T-helper 1 cell treated with Interleukin-12 subunit alpha and Interleukin-12 subunit beta and Interleukin-4 antibody, amounts not matched to agents 30 ng/mL and 1 ng/mL, for 36 hours (primary cell): ENCODE data around the gene NCOA7. TPM values are rescaled to one million over a fixed set of nuclear protein-coding genes. Genes with fewer than 3 reads are reported as not detected.

Source experiments
- intact Hi-C: fragments of 100-400 bp; cut with micrococcal nuclease; formaldehyde crosslinking; loops from one replicate; pipeline ENCODE4 v1.15.1; 2024
- total RNA-seq: library from RNA; stranded (reverse); gene quantifications from 2 replicates; pipeline ENCODE4 v1.2.3, GENCODE V29; 2022

NCOA7 gene
- total RNA-seq, 1 donor from 2014 or later, result 51.3 TPM

DNA sequence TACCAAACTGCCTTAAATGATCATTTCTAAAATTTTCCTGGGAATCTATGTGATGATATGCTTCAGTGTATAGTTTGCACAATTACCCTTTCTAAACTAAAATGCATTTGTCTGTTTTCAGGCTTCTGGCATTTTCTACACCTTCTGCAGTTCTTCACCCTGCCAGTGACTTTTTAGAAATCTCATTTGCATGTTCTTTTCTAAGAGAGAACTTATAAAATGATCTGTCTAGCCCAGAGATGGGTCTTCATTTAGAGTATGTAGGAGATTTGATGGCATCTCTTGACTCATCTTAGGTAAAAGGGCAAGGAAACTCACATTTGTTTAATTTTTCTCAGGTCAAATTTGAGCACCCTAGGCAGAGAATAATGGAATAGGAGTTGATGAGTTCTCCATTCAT lies 17.8 kb downstream of the NCOA7 start:
- intact Hi-C loops, result no loop called here

DNA sequence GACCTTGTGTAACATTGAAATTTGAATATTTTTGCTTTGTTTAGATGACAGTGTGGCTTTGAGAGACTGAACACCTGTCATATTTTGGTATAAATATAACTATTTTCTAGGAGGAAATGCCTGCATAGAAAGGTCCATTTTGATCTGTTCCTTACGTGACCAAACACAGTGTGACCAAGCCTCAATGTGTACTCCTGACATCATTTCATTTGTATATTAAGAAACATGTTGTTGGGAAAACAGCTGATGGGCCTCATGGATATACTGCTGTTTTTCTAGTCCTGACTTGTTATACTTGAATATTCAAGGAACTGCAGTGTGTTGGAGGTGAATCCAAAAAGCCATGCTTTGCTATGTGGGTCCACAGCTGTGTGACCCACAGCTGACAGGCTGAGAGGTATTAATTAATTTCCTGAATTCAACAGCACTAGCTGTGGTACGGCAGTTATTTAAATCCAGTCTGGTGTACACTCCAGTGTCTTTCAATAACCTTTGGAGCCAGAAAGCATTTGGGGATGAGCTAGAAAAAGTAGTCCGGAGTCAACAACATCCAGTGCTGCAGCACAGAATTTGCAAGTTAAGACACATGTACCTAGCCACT lies 18.9 kb downstream of the NCOA7 start:
- intact Hi-C loops, result no loop called here

DNA sequence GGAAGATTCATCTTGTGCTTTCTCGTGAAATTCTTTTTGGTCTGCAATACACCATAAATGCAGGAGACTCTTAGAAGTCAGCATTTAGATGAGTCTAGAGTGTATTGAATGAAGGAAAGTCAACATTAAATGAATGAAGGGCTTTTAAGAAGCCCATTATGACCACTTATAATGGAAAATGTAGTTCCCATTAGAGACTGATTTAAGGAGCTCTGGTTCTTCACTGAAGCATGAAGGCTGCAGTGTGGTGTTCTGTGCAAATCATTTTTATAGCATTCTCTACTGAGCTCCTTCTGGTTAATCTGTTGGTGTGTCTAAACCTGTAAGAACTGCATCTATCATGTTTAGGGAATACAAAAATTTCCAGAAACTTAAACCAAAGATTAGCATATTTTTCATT lies 19.7 kb downstream of the NCOA7 start:
- intact Hi-C loops, result no loop called here

DNA sequence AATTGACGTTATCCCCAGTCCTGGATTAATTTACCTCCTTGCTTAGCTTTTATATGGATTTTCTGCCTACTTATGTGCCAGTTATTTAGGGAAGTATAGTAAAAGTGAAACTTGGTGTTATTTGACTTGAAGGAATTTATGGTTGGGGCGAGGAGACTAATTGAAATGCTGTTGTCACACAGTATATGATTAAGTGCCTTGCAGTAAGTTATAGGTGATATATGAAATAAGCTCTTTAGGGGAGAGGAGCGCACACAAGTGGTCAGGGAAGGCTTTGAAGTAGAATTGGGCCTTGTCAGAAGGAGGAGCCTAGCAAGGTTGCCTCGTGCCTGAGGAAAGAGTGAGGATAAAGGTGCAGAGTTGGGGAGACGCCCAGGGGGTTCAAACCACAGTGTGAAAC lies 20.5 kb downstream of the NCOA7 start:
- intact Hi-C loops, result no loop called here

DNA sequence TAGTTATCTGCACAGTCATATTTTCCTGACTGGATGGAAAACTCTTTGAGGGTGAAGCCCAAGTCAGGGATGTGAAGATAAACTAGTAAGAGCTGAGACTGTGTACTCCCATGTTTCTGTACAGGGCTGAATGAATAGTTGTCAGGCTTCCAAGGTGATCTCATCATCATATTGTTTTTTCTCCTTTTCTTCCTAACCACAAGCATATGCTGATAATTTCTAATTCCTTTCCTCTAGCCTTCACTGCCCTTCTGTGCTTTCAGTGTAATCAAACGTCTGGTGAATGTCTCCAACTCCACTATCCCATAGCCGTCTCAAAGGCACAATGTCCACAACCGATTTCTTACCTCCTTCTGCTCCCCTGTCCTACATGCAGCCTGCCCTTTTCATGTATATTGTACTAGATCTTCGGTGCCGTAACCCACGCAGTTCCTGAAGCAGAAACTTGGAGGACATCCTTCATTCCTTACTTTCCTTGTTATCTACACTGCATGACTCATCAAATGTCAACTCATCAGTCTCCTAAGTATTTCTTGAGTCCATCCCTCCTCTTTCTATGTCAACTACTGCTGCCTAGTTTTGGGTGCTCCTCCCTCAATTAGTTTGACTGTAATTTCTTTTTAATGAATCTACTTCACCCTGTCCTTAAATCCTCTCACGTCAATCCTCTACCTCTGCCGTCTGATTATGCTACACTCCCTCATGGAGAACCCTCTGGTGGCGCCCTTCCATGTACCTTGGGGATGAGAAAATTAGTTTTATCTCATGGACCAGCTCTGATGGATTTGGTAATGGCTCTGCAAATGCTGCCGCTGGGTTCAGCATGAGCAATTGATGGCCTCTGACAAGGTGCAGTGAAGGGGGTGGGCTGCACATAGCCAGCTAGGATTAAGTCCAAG lies 21.9 kb downstream of the NCOA7 start:
- intact Hi-C loops, result no loop called here

DNA sequence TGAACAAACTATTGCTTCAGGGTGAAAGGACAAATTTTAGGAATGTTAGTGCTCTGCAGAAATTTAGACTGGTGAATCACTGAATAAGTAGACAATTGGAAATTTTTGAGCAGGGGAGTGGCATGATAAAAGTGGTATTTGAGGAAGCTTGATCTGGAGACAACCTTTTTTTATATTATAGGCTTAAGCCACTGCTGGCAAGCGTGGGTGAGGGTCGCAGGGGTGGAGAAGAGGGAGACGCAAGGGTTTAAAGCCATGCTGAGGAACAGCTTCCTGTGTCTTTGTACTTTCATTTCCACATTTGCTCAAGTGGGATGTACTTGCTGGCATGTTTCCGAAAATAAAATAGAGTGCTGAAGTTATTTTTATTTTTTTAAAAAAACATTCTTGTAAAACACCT lies 23.7 kb downstream of the NCOA7 start:
- intact Hi-C loops, result no loop called here

DNA sequence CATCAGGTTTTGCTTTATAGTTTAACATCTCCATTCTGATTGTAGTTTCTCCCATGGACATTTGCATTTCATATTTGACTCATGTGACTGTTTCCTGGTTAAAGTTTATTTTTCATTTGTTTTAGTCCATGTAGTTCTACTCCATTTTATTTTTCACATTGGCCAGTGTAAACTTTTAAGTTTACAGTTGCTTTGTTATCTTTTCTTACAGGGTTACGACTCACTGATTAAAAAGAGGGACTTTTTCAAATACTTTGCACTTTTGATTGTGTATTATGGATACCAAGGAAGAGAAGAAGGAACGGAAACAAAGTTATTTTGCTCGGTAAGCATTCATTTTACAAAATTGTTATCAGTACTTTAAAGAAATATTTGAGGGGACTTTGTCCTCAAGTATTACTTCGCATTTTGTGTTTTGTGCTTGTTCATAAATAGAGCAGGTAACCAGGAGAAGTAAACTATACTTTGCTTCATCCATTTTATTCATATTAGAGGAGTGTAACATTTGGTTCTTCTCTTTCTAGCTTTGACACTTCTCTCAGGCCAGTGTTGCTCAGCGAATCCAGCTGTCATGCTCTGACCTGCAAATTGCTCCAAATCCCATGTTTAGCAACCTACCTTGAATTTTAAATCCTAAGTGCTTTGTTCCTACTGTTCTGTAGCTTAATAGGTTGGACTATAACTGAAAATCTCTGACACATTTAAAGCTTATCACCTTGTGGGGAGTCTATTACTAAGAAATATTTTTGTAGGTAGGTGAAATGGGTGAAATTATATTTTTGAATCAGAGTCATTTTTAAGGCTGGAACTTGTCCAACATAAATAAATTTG lies 24.5 kb downstream of the NCOA7 start:
- intact Hi-C loops, result no loop called here

DNA sequence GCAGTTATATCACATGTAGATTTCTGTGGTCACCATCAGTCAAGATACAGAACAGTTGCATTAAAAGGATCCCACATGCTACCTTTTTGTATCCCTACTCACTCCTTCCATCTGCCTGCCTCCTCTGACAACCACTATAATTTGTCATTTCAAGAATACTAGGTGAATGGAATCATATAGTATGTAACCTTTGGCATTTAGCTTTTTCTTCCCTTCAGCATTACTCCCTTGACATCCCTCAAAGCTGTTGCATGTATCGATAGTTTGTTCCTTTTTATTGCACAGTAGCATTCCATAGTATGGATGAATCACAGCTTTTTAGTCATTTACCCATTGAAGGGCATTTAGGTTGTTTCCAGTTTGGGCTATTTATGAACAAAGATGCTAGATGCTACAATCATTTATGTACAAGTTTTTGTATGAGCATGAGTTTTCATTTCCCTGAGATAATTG lies 26.1 kb downstream of the NCOA7 start:
- intact Hi-C loops, result loop anchor here (1.0 kb wide), 1 partner anchor 10 kb away; no protein-coding TSS in a partner anchor

DNA sequence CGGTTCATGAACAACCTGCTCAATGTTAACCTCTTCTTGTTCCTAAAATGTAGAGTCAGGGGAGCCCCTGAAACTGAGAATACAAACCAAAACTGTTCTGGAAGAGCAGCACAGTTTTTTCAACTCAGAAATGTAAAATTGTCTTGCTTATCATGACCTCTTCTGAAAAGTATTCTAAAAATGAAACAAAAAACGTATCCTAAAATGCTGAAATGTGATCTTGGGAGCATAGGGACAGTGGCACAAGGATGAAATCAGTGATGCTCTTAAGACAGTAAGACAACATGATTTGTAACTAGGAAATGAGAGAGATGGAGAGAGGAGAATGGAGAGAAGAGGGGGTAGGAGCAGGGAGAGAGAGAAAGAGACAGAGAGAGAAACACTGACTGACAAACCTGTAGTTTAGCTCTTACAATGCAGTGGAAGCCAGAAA lies 27.5 kb downstream of the NCOA7 start:
- intact Hi-C loops, result no loop called here

DNA sequence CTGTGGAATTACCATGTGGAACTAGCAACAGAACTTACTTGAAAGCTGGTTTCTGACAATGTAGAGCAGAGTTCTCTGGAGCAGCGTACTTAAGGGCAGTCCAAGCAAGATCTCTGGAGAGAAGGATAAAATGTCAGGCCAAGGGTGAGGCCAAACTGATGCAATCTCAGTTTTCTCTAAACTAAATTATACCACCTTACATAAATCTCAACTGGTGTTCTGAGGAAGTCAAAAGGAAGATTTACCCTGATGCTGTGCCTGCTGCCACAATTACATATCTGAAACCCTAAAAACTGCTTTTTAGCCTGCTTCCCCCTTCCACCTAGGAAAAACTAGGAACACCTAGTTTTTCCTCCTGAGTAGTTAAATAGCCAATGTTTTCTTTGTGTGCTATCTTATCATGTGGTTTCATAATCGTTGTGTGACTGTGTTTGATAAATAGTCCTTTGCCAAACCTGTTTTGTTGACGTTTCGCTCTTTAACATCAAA lies 28.1 kb downstream of the NCOA7 start:
- intact Hi-C loops, result no loop called here

DNA sequence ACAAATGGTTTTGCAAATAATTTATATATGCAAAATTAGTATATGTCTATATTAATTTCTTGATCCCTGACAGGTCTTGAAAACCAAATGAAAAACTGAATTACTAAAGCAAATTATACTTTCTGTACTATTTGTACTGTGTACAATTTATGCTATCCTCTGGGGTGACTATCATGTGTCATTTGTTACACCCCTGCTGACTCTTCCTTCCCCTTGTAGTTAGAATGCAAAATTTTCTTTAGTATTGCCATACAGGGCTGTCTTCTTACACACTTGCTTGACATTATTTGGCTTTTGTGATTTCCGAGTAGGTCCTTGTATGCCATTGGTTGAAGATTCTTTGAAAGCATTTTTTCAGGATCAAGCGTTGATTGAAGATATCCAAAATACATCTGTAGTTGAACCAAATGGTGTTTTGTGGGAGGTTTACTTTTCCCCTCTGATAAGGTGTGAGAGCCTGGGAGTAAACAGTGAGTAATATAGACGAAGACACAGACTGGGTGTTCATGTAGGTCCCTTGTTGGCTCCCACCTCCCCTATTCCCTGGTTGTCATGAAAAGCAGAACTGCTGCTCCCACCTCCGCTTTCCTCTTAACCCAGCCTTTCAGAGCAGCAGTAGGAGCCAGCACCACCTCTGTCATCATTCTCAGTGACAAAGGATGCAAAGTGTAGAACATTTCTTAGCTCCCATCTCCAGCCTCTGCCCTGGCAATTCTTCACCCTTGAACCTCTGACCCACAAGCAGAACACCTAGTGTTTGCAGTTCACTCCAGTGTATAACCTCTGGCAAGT lies 29.0 kb downstream of the NCOA7 start:
- intact Hi-C loops, result no loop called here

DNA sequence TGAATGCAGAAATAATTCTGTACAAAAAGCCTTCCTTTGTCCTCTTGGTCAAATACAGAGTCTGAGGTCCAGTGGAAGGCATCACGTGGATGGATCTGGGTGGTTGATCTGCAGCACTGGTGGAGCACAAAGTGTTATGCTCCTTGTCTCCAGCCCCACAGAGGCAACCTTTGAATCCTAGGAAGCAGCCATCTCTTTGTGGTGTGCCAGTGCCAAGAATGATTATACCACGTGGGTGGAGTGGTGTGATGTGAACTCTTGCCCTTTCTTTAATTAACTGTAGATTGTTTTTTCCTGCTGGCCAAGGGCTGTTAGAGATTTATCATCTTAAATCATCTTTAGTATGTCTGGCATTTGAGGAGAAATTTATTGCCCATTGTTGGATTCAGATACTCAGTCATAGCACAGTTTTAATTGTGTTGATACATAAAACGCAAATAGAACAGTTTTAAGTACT lies 31.1 kb downstream of the NCOA7 start:
- intact Hi-C loops, result no loop called here

DNA sequence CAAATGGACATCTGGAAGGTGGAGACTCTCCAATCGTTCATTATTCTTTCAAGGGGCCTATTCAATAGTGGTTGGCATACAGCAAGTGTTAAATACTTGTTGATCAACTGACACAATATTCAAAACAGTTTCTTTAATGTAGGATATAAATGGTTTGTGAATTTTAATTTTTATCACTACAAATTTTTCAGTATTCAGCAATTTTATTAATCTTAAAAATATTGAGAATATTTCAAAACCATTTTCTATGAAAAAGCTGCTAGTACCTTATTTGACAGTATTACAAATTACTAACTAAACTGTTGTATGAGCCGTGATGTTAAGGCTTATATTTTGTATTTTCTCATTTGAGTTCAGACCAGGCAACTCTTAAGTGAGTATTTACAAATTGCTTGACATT lies 32.4 kb downstream of the NCOA7 start:
- intact Hi-C loops, result no loop called here

DNA sequence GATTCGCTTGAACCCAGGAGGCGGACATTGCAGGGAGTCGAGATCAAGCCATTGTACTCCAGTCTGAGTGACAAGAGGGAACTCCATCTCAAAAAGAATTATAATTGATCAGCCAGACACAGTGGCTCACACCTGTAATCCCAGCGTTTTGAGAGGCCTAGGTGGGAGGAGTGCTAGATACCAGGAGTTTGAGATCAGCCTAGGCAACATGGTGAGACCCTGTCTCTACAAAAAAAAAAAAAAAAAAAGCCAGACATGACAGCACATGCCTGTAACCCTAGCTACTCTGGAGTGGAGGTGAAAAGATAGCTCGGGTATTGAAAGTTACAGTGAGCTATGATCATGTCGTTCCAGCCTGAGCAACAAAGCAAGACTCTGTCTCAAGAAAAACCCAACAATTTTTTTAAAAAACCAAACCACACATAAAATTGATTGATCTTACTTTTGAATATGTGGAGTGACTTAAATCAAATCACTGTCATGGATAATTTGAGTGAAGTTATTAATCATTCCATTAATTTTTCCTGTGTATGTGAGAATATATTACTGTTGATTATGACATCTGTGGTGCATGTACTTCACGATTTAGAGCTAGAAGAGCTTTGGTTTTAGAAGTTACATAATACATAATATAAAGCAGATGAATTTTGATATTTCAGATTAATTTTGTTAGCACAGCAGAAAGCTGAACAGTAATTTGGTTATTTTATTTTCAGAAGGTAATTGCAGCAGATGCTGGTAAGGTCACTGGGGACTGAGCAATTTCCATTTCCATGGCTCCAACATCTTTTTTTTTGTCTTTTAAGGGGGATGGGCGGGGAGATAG lies 34.4 kb downstream of the NCOA7 start:
- intact Hi-C loops, result no loop called here

DNA sequence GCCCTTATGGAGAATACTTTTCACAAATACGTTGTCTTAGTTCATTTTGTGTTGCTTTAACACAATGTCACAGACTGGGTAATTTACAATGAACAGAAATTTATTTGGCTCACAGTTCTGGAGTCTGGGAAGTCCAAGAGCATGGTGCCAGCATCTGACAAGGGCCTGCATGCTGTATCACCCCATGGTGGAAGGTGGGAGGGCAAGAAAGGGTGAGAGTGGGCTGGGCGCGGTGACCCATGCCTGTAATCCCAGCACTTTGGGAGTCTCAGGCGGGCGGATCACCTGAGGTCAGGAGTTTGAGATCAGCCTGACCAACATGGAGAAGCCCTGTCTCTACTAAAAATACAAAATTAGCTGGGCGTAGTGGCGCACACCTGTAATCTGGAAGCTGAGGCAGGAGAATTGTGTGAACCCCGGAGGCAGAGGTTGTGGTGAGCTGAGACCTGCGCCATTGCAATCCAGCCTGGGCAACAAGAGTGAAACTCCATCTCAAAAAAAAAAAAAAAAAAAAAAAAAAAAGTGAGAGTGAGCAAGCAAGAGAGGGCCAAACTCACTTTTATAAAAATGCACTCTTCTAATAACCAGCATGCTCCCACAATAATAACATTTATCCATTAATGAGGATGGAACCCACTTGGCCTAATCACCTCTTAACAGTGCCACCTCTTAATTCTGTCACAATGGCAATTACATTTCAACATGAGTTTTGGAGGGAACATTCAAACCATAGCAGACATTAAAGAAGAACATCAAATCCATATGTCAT lies 36.1 kb downstream of the NCOA7 start:
- intact Hi-C loops, result no loop called here

DNA sequence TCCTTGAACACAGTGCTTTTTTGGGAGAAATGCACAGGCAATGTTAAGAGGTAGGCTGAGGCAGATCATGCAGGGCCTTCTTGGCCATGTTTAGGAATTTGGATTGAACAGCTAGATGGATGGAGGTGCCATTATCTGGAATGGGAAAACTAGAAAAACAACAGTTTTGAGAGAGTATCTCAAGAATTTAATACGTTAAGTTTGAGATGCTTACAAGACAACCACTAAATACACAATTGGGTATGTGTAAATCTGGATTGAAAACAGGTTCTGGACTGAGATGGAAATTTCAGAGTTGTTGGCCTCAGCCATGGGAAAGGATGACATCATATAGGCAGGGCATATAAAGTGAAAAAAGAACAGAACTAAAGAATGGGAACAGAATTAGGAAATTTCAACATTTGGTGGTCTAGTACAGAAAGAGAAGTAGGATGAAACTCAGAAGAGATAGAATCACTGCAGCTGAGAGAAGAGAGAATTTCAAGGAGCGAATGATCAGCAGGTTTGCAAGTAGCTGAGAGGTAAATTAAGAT lies 37.1 kb downstream of the NCOA7 start:
- intact Hi-C loops, result no loop called here

DNA sequence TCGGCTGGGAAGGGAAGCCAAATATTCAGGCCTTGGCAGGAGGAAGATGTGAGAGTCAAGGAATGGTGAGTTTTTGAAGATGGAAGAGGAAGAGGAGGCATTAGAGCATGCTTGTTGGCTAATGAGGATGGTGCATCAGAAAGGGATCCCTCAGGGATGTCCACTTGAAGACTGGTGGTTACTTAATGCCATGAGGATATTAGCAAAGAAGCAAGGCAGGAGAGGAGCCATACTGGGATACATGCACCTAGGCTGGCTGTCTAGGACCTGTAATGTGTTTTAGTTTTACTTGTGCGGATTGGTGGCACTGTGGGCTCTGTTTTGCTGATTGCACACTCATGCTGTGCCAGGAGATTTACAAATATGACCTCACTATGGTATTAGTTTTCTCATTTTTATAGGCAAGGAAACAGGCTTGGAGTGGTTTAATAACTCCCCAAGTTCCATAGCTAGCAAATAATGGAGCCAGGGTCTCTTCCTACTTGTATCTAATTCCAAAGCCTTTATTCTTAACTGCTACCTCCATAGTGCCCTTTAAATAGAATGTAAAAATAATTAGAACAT lies 37.8 kb downstream of the NCOA7 start:
- intact Hi-C loops, result loop anchor here (1.0 kb wide), 3 partner anchors 21 to 128 kb away; partner anchors contain the start of gene HINT3

DNA sequence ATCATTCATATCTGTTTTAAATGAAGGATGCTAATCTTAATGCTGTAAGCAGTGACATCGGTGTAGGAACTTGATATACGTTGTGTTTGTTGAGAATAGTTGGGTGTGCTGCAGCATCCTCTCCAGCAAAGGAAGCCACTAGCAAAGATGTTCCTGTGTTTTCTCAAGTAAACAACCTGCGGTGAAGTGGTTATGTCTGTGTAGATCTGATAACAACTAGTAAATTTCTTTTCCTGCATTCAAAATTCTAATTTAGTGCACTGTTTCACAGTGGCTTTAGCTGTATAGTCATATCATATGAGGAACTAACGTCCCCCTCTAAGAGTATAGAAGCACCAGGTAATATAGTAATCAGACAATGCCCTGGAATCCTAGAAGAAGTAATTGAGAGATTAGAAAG lies 38.7 kb downstream of the NCOA7 start:
- intact Hi-C loops, result loop anchor here (1.0 kb wide), 3 partner anchors 22 to 127 kb away; partner anchors contain the start of gene HINT3
